Skeletal muscle satellite cell (primary cell): ENCODE results near the gene LHX4.

Source experiments
- H3K27me3 ChIP-seq: 2 replicates; pipeline ENCODE4 v1.7.0; 2013; ENCODE audit warnings: low read length; ENCODE audit not compliant: control insufficient read depth, insufficient read depth
- H3K36me3 ChIP-seq: 2 replicates; pipeline ENCODE4 v1.7.0; 2013; ENCODE audit warnings: mild to moderate bottlenecking, control low read depth, low read length; ENCODE audit not compliant: insufficient read depth
- H3K4me1 ChIP-seq: 2 replicates; pipeline ENCODE4 v1.7.0; 2013; ENCODE audit warnings: low read length; ENCODE audit not compliant: control insufficient read depth, insufficient read depth
- H3K4me2 ChIP-seq: 2 replicates; pipeline ENCODE4 v1.7.0; 2013; ENCODE audit warnings: mild to moderate bottlenecking, low read length
- H3K4me3 ChIP-seq: 2 replicates; pipeline ENCODE4 v1.7.0; 2013; ENCODE audit warnings: low read length
- H3K9ac ChIP-seq: 2 replicates; pipeline ENCODE4 v1.7.0; 2013; ENCODE audit warnings: mild to moderate bottlenecking, low read depth, low read length, moderate library complexity
- H3K9me3 ChIP-seq: replicated peaks from 2 replicates; pipeline ENCODE4 v1.7.0; 2013; ENCODE audit warnings: mild to moderate bottlenecking, control low read depth, low read length

LHX4 gene

GRCh38 chr1:180230791-180231505 is 884 bp downstream of the LHX4 start:
- peak overlapping the region; percentile 76 for H3K4me3 ChIP-seq
- peaks cover 36% of the 10 kb centered on the region for H3K4me1 ChIP-seq

GRCh38 chr1:180231506-180231921 is 1.4 kb downstream of the LHX4 start:
- Histone ChIP-seq H3K36me3 (no peaks in the 10 kb centered on the region), H3K4me3 (peak overlapping the region; percentile 76), H3K4me1 (peaks cover 36% of the 10 kb centered on the region), H3K4me2 (peak overlapping the region; percentile 93), H3K27me3 (peaks cover 93% of the 10 kb centered on the region), H3K9me3 (no peaks in the 10 kb centered on the region), H3K9ac (no peak overlapping the region)

More at GRCh38 chr1:180230791-180231505, 884 bp downstream of the LHX4 start:
- Histone ChIP-seq H3K27me3 (peaks cover 93% of the 10 kb centered on the region), H3K36me3 (no peaks in the 10 kb centered on the region), H3K4me2 (peak overlapping the region; percentile 93), H3K9ac (peak overlapping the region; percentile 38), H3K9me3 (no peaks in the 10 kb centered on the region)

GRCh38 chr1:180231936-180232335 is 1.9 kb downstream of the LHX4 start:
- no peaks in the 10 kb centered on the region for H3K36me3 ChIP-seq
- H3K4me3 ChIP-seq, result no peak overlapping the region
- no peak overlapping the region for H3K9ac ChIP-seq
- peaks cover 93% of the 10 kb centered on the region for H3K27me3 ChIP-seq
- no peaks in the 10 kb centered on the region for H3K9me3 ChIP-seq
- H3K4me2 ChIP-seq, result peak overlapping the region; percentile 93
- H3K4me1 ChIP-seq, result peaks cover 36% of the 10 kb centered on the region

GRCh38 chr1:180232521-180233043 is 2.5 kb downstream of the LHX4 start:
- H3K36me3 ChIP-seq, result no peaks in the 10 kb centered on the region
- peaks cover 94% of the 10 kb centered on the region for H3K27me3 ChIP-seq
- no peak overlapping the region for H3K4me3 ChIP-seq
- no peak overlapping the region for H3K9ac ChIP-seq
- H3K4me1 ChIP-seq, result peaks cover 36% of the 10 kb centered on the region
- no peak overlapping the region for H3K4me2 ChIP-seq
- H3K9me3 ChIP-seq, result no peaks in the 10 kb centered on the region

DNA sequence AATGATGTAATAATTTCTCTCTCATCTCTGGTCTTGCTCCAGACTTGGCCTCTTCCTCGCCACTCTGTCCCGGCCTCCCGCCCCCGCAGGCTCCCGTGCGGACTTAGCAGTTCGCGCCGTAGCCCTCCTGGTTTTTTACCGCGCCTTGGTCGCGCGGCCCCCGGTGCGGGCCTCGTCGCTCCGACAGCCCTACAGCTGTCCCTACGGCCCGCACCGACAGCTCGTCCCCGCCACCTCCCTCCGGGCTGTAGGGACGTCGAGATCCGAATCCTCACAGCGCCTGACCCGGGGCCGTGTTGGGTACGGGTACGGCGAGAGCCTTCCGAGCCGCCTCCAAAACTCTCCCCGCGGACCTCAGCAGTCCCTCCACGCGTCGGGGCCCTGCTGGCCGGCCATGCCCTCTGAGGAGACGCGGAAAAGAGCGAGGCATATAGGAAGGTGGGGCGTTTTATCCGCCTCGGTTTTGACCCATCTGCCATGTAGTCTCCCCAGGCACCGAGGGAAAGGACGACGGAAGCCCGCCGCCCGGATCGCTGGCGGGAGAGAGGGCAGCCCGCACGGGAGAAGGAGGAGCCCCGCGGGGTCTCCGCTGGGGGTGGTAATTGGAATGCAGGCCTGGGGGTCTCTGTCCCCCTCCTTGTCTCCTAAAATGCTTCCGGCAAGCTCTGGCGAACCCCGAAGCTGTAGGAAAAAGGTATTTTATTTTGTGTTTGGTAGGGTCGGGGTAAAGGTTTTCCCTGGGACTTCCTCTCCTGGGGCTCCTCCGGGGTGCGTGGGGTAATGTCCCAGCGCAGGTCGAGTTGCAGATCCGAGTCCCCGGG is 3.3 kb downstream of the LHX4 start:
- Histone ChIP-seq H3K4me2 (peak overlapping the region; percentile 31), H3K4me3 (peak overlapping the region; percentile 3), H3K36me3 (no peaks in the 10 kb centered on the region), H3K9ac (no peak overlapping the region), H3K27me3 (peaks cover 94% of the 10 kb centered on the region), H3K9me3 (no peaks in the 10 kb centered on the region), H3K4me1 (peaks cover 36% of the 10 kb centered on the region)

DNA sequence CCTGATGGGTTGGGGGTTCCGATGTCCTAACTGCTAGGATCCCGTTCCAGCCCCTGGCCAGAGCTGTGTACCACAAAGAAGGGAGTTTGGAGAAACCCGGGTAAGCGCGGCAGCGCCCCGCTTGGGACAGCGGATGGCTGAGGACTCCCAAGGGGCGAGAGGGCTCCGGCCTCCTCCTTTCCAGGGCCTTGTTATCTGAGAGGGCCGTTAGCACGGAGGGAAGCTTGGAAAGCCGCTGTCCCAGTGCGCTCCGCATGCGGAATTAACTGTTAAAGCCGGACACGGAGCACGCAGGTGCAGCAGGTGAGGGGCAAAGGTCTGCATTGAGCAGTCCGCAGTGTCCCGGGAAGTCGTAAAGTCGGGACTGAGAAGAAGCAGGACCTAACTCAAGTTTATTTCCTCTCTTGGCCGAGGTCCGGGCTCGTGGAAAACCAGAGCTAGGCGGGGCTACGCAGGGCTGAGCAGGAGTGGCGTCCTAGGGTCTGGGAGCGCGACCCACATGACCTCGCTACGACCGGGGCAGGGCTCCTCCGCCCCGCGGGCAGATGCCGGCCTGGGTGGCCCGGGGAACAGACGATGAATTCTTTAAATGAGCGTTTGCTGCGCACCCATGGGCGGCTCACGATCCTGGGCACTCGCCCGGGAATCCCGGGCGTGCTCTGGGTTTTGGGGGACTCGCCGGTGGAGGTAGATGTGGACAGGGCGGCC is 4.5 kb downstream of the LHX4 start:
- H3K27me3 ChIP-seq, result peaks cover 94% of the 10 kb centered on the region
- H3K9ac ChIP-seq, result no peak overlapping the region
- H3K36me3 ChIP-seq, result no peaks in the 10 kb centered on the region
- H3K4me1 ChIP-seq, result peaks cover 29% of the 10 kb centered on the region
- H3K9me3 ChIP-seq, result no peaks in the 10 kb centered on the region
- peak overlapping the region; percentile 38 for H3K4me2 ChIP-seq
- H3K4me3 ChIP-seq, result no peak overlapping the region

DNA sequence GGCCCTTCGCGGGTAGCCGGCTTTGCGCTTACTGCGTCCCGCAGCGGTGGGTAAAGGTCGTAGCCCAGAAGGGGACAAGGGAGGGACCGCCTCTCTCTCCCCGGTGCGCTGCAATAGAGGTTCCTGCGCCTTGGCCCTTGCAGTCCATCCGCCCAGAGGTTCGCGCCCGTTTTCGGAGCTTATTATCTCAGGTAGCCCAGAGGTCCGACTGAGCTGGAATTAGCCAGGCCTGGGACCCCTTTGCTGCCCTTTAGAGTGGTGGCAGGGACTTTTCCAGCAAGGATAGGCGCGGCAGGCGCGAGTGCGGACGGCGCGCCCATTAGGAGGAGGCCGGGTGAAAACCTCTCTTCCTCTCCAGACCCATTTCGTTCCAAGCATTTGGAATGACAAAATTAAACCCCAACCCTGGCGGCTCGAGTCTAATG is 5.0 kb downstream of the LHX4 start:
- Histone ChIP-seq H3K27me3 (peaks cover 98% of the 10 kb centered on the region), H3K4me1 (peaks cover 28% of the 10 kb centered on the region), H3K36me3 (no peaks in the 10 kb centered on the region), H3K4me2 (peak overlapping the region; percentile 38), H3K9me3 (no peaks in the 10 kb centered on the region), H3K4me3 (no peak overlapping the region), H3K9ac (no peak overlapping the region)

- no peak overlapping the region for H3K4me3 ChIP-seq
These were observed 5.6 kb downstream of the LHX4 start for GRCh38 chr1:180235502-180236239.

GRCh38 chr1:180236698-180237509 is 6.8 kb downstream of the LHX4 start:
- H3K4me3 ChIP-seq, result no peak overlapping the region
- peaks cover 99% of the 10 kb centered on the region for H3K27me3 ChIP-seq
- H3K9ac ChIP-seq, result no peak overlapping the region
- peaks cover 17% of the 10 kb centered on the region for H3K4me1 ChIP-seq
- H3K9me3 ChIP-seq, result no peaks in the 10 kb centered on the region
- no peak overlapping the region for H3K4me2 ChIP-seq
- H3K36me3 ChIP-seq, result no peaks in the 10 kb centered on the region

More at GRCh38 chr1:180235502-180236239, 5.6 kb downstream of the LHX4 start:
- no peaks in the 10 kb centered on the region for H3K36me3 ChIP-seq
- peaks cover 23% of the 10 kb centered on the region for H3K4me1 ChIP-seq
- H3K27me3 ChIP-seq, result peaks cover 99% of the 10 kb centered on the region
- H3K4me2 ChIP-seq, result peak overlapping the region; percentile 38
- H3K9me3 ChIP-seq, result no peaks in the 10 kb centered on the region
- H3K9ac ChIP-seq, result no peak overlapping the region

DNA sequence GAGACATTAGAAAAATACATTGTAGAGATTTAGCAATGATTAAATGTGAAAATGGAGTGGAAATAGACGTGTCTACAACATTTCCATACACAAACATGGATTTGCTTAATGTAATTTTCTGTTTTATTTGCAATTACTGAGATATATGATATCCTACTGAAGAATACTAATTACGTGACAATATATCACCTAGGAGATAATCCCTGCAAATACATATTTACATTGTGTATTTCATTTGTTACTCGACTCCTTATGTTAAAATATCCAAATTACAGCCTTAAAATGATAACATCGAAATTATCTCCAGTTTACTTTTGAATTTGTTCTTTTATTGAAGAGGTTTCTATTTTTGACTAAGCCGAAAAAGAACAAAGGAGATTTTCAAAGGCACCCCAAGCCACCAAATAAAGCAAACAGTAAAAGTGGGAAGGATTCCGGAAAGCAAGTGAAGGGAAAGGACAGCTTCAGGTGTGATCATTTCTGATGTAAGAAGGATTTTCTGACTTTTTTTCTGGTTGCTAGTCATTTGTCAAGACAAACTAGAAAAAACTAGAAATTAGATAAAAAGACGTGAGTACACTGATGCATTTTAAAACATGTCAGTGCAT is 7.9 kb downstream of the LHX4 start:
- Histone ChIP-seq H3K4me2 (no peak overlapping the region), H3K4me3 (no peak overlapping the region), H3K9ac (no peak overlapping the region), H3K27me3 (peaks cover 99% of the 10 kb centered on the region), H3K9me3 (no peaks in the 10 kb centered on the region), H3K4me1 (peaks cover 17% of the 10 kb centered on the region), H3K36me3 (no peaks in the 10 kb centered on the region)
